Suppressor macrophage treated with lipopolysaccharide for 4 hours (primary cell): ENCODE results near the gene CCNH.

ENCODE experiments used
- DNase-seq: peaks from one replicate; pipeline ENCODE4 v3.0.0-alpha.2; 2020

Gene CCNH

DNA sequence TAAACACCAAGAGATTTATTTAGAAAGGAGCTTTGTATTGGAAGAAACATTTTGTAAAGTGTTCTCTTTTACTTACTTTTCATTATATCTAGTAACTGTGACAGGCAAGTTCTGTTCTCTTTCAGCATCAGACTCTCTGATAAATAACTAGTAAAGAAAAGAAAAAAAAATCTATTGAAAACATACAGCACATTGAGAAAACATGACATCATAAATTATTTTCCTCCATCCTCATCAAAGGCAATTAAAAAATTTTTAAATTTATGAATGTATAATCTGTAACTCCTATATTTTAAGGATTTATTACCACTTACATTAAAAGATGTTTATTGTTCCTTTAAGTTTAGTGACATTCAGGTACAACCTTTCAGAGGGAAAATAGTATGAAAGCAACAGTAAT is 11.1 kb downstream of the CCNH start:
- no peak for DNase-seq

GRCh38 chr5:87400305-87400899 is 12.3 kb downstream of the CCNH start:
- peak; percentile 51 for DNase-seq

GRCh38 chr5:87399720-87400119 is 13.0 kb downstream of the CCNH start:
- peak; percentile 58 for DNase-seq

GRCh38 chr5:87398981-87399614 is 13.6 kb downstream of the CCNH start:
- no peak for DNase-seq

- DNase-seq = peak; percentile 42
Measured at GRCh38 chr5:87394411-87395165, 18.1 kb downstream of the CCNH start.

DNA sequence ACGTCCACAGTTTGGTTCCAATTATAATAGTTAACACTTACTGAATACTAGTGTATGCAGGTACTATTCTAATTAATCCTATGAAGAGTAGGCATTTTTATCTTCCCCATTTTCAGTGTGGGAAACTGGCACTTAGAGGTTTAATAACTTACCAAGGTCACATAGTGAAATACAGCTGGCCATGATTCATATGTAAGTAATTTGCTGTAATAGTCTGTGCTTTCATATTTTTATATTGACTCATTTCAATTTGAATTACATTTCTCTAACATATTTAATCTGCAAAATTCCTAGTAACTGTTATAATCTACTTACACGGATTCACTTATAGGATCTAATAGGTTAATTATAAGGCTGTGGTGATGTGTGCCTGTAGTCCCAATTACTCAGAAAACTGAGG is 19.4 kb downstream of the CCNH start:
- DNase-seq = peak; percentile 18

DNA sequence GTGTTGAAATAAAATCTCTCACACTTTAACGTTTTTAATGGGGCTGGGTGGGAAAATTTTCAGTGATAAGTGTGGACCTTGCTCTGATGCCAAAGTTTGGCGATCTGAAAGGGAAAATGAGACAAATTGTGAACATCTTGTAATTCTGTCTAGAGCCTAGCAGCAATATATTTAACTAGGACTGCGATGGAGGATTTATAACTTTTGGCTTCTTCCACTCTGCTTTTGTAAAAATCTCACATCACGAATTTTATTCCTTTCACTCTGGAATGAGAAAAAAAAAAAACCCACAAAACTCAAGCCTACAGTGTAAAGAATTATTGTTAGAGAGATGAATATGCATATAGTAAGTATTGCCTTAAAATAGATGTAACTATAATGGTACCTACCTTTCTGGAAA is 19.9 kb downstream of the CCNH start:
- DNase-seq = no peak

DNA sequence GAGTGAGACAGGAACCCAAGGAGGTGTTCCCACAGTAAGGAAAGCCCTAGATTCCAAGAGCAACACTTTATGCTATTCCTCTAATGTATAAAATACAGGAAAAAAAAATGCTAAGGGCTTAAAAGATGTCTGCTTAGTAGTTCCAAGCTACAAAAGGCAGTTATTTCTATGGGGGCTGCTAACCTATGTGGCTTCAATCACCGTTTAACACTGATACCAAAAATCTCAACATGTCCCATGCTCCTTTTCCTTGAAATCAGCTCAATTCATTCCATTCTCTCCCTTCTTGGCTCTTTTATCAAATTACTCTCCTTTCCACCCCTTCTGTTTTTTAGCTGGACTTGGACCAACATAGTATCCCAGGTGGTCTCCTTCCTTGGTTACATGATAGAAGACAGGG is 20.6 kb downstream of the CCNH start:
- no peak for DNase-seq

- DNase-seq = no peak
Measured at GRCh38 chr5:87390576-87391199, 22.0 kb downstream of the CCNH start.

DNA sequence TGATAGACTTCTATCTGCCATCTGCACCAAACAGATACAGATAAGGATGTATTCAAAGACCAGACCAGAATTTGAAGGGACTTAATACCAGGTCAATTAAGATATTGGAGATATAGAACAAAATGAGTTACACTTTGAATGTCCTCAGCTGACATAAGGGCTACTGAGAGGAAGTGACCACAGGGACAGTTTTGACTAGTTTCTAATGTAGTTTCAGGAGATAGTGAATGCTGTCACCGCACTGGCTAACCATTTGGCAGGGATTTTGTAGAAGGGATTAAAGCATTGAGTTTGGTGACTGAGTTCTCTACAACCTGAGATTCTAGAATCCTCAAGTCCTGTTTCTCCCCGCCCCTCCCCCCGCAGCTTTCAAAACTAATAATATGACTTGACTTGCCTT is 22.7 kb downstream of the CCNH start:
- no peak for DNase-seq

DNA sequence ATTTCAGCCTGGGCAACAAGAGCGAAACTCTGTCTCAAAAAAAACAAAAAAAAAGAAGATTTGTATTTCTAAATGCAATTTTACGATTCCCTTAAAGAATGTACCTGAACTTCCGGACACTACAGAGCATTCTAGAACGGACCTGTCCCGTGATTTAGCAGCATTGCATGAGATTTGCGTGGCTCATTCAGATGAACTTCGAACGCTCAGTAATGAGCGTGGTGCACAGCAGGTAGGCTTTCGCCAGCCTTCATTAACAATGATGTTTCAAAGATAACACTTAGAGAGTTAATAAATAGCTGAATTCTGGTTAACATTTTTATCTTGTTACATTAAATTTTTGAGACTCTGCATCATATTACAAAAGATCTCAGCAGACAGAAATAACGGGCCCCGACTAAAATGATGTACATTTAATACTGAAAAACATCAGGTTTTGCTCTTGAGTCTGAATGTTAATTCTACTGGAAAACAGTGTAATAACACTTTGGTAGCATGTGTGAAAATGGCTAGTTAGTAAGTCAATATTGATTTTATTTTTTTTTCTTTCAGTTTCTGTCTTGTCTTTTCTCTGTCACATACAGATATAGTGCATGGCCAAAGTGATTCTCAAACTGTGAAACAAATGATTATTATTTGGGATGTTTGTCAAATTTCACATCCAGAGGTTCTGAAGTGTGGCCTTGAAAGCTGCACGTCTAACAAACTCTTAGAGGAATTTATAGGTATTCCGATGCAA is 23.3 kb downstream of the CCNH start:
- no peak for DNase-seq

GRCh38 chr5:87388129-87388528 is 24.6 kb downstream of the CCNH start:
- DNase-seq = no peak

DNA sequence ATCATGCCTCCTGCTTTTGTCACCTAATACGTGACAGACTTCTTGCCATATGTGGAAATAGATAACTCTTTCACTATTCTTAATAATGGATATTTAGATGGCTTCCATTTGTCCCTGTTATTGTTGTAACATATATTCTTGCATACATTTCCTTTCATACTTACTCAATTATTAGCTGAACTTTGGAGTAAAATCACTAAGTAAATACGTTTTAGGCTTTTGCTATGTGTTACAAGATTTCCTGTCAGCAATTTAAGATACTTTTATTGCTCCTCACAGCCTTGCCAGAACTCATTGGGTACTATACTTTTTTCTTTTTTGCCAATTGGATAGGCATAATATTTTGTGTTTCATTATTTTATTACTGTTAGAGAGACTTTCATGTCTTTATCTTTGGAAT is 26.9 kb downstream of the CCNH start:
- DNase-seq = no peak

DNA sequence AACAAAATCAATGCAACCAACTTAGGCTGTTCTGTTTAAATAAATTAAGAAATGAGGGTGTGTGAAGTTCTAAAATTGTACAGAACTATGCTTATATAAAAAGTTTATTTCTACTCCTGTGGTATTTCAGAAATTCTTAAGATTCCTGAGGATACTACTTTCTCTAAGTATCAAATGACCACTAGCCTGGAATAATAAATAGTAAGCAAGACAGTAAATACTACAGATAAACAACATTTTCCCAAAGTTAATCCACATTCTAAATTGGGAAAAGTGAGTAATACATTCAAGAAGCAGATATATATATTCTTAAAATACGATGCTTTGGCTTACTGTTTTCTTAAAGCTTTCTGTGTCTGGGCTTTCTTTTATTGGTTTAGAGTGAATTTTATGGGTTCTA is 29.5 kb downstream of the CCNH start:
- DNase-seq = no peak

GRCh38 chr5:87382224-87382623 is 30.5 kb downstream of the CCNH start:
- no peak for DNase-seq

DNA sequence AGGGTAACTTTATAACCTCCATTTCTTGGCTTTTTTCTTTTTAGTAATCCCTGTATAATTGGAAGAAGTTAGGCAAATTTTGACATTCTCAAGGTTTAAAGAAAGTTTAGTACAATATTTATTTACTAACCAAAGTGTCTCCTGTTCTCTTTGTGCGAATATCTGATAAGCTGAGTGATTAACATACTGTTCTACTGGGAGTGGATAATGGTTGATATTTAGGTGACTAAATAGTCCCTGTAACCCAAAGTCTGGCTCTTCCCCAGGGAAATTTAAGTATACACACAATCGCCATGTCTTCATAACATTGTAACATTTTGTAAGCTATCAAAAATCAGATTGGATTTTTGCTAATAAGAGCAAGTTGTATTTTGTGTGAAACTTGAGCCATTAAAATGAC is 40.0 kb downstream of the CCNH start:
- DNase-seq = no peak

GRCh38 chr5:87369431-87369830 is 43.3 kb downstream of the CCNH start:
- no peak for DNase-seq

DNA sequence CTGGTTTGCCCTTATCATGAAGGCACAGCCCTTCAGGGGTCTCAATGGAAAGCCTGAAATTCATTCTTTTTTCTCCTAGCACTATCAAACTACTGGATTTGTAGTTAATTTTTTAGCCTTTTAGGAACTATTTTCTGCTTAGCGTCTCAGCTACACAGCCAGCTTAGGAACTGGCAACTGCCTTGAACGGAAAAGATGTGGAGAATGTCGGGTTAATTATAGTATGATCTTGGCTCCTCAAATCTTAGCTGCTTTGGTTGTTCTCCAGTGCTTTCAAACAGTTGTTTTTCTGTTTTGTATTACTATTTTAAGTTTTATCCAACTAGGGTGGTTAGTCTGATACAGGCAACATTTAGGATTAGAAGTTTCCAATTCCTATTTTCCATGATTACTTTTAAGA is 44.1 kb downstream of the CCNH start:
- DNase-seq = no peak

- no peak for DNase-seq
Measured at GRCh38 chr5:87367243-87367642, 45.5 kb downstream of the CCNH start.

DNA sequence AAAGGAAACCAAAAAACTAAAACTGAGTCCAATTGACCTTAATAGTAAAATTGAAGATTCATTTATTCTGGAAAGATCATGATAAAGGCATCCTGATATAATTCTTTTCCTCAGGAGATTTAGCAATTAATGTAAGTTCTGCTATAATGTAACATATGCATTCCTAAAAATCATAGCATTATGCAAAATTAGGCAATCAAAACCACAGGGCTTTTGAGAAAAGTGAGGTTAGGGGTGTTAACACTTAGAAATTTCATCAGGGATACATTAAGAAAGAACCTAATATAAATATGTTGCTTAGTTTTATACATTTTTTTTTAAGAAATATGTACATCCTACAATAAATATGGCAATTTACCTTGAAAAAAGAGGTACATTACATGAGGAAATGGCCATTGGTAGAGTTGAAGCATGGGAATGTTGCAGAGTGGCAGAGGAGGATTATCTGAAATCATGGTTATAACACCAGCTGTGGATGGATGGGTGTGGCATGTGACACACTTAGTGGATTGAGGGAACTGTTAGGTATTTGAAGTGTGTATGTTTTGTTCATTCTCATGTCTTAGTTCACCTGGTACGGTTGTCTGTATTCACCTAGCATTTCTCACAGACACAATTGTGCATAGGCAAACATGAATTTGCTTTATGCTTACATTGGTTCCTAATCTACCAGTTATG is 51.1 kb downstream of the CCNH start:
- peak; percentile 8 for DNase-seq

DNA sequence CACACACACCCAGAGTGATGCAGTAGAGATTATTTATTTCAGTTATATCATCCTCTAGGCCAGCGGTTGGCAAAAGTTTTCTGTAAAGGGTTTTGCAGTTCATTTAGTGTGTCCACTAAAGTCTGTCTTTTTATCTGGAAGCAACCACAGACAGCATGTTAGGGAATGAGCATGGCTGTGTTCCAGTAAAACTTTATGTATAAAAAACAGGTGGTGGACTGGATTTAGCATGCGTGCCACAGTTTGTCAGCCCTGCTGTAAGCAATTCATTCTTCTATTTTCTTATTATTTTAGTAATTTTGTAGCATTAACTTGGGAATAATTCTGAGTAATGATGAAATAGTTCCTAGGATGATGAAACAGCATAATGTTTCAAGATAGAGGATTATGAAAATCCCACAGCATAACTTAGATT is 51.7 kb downstream of the CCNH start:
- no peak for DNase-seq

GRCh38 chr5:87360132-87360531 is 52.6 kb downstream of the CCNH start:
- no peak for DNase-seq

GRCh38 chr5:87359106-87359505 is 53.6 kb downstream of the CCNH start:
- no peak for DNase-seq
